HL-60 (cell line): Measurements from ENCODE around the gene VAMP2.

Experiments used
- DNase-seq, 2 experiments: peaks; one replicate each; pipeline ENCODE4 v3.0.0-alpha.2; 2010 to 2020; ENCODE audit warnings: low read depth in 1 of 2, low spot score in 1 of 2
- H3K27ac ChIP-seq: fragments of 250-450 bp; sonication (Bioruptor Pico); replicated peaks from 2 replicates; pipeline ENCODE4 v1.5.1; 2020; ENCODE audit warnings: mild to moderate bottlenecking, moderate library complexity
- H3K27me3 ChIP-seq: fragments of 250-450 bp; sonication (Bioruptor Pico); 2 replicates; pipeline ENCODE4 v1.5.1; 2021; ENCODE audit warnings: mild to moderate bottlenecking, moderate library complexity; ENCODE audit not compliant: insufficient read depth, poor library complexity, severe bottlenecking
- H3K4me3 ChIP-seq: replicated peaks from 2 replicates; pipeline ENCODE4 v1.5.1; 2011; ENCODE audit warnings: mild to moderate bottlenecking, control low read depth, low read length; ENCODE audit not compliant: insufficient read depth
- GABPA ChIP-seq: IDR thresholded peaks from 2 replicates; pipeline ENCODE4 v1.6.1; 2012; ENCODE audit warnings: low read depth
- POLR2AphosphoS5 ChIP-seq: IDR thresholded peaks from 2 replicates; pipeline ENCODE4 v1.6.1; 2012; ENCODE audit warnings: low read depth
- SPI1 ChIP-seq: IDR thresholded peaks from 2 replicates; pipeline ENCODE4 v1.6.1; 2012; ENCODE audit warnings: low read depth, mild to moderate bottlenecking, borderline replicate concordance
- TF ChIP-seq, protein P1 (sequence below): IDR thresholded peaks from one replicate; pipeline ENCODE4 v1.5.1; 2011; ENCODE audit warnings: low read length, control low read depth, inconsistent platforms; ENCODE audit not compliant: insufficient read depth
- TF ChIP-seq, protein P2 (sequence below): IDR thresholded peaks from 2 replicates; pipeline ENCODE4 v1.6.1; 2012; ENCODE audit warnings: low read depth; ENCODE audit not compliant: insufficient replicate concordance

Gene VAMP2

DNA sequence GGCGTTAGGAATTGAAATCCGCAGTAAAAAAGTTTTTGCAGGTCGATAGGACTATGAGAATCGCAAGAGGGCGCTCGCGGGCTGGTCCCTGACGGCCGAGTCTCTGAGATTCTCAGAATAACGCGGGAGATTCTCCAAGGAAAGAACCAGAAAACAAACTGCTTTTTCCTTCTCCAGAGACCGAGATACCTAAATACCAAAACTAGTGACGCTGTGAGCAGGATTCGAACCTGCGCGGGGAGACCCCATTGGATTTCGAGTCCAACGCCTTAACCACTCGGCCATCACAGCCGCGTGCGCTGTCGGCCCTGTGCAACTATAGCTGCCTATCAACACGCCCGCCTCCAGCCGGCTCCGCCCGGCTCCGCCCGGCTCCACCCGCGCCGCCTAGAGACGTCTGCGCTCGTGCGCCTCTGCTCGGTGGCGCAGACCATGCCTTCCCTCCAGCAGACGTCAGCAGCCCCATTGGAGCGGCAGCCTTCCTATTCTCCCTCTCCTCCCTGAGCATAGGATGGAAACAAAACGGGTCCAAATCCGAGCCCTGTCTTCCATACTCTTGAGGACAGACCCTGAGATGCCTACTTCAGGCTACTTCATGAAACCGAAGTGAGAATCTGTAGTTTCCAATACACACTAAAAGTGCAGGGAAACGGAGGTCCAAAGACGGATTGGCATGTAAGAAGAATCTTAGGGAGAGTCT is 23.9 kb downstream of the VAMP2 start:
- Histone ChIP-seq H3K27ac (peak overlapping the region; percentile 69), H3K27me3 (no peaks in the 10 kb centered on the region), H3K4me3 (peak overlapping the region; percentile 42)
- peak; percentile 57 to 85 for DNase-seq
- no peak for TF ChIP-seq POLR2AphosphoS5
- TF ChIP-seq, protein P1, sequence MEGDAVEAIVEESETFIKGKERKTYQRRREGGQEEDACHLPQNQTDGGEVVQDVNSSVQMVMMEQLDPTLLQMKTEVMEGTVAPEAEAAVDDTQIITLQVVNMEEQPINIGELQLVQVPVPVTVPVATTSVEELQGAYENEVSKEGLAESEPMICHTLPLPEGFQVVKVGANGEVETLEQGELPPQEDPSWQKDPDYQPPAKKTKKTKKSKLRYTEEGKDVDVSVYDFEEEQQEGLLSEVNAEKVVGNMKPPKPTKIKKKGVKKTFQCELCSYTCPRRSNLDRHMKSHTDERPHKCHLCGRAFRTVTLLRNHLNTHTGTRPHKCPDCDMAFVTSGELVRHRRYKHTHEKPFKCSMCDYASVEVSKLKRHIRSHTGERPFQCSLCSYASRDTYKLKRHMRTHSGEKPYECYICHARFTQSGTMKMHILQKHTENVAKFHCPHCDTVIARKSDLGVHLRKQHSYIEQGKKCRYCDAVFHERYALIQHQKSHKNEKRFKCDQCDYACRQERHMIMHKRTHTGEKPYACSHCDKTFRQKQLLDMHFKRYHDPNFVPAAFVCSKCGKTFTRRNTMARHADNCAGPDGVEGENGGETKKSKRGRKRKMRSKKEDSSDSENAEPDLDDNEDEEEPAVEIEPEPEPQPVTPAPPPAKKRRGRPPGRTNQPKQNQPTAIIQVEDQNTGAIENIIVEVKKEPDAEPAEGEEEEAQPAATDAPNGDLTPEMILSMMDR = peak; percentile 40

DNA sequence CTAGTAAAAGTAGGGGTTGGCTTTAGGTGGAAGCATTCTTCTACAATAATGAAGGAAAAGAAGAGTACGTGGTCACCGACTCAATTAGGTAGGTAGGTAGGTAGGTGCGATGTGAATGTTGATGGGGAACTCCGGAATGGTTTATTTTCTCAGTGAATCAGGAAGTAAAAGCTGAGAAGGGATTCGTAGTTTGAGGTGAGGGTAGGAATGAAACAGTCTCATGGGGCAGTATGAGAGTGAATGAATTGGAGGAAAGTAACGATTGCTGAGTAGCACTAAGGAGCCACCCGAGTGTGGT is 24.4 kb downstream of the VAMP2 start:
- Histone ChIP-seq H3K4me3 (peak overlapping the region; percentile 40), H3K27ac (no peak overlapping the region; the same call in 1 of the 2 replicates), H3K27me3 (no peaks in the 10 kb centered on the region)
- no peak for DNase-seq
- TF ChIP-seq SPI1 (no peak), POLR2AphosphoS5 (no peak), GABPA (no peak)
- TF ChIP-seq, protein P2, sequence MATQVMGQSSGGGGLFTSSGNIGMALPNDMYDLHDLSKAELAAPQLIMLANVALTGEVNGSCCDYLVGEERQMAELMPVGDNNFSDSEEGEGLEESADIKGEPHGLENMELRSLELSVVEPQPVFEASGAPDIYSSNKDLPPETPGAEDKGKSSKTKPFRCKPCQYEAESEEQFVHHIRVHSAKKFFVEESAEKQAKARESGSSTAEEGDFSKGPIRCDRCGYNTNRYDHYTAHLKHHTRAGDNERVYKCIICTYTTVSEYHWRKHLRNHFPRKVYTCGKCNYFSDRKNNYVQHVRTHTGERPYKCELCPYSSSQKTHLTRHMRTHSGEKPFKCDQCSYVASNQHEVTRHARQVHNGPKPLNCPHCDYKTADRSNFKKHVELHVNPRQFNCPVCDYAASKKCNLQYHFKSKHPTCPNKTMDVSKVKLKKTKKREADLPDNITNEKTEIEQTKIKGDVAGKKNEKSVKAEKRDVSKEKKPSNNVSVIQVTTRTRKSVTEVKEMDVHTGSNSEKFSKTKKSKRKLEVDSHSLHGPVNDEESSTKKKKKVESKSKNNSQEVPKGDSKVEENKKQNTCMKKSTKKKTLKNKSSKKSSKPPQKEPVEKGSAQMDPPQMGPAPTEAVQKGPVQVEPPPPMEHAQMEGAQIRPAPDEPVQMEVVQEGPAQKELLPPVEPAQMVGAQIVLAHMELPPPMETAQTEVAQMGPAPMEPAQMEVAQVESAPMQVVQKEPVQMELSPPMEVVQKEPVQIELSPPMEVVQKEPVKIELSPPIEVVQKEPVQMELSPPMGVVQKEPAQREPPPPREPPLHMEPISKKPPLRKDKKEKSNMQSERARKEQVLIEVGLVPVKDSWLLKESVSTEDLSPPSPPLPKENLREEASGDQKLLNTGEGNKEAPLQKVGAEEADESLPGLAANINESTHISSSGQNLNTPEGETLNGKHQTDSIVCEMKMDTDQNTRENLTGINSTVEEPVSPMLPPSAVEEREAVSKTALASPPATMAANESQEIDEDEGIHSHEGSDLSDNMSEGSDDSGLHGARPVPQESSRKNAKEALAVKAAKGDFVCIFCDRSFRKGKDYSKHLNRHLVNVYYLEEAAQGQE = no peak
- TF ChIP-seq, protein P1 = no peak

DNA sequence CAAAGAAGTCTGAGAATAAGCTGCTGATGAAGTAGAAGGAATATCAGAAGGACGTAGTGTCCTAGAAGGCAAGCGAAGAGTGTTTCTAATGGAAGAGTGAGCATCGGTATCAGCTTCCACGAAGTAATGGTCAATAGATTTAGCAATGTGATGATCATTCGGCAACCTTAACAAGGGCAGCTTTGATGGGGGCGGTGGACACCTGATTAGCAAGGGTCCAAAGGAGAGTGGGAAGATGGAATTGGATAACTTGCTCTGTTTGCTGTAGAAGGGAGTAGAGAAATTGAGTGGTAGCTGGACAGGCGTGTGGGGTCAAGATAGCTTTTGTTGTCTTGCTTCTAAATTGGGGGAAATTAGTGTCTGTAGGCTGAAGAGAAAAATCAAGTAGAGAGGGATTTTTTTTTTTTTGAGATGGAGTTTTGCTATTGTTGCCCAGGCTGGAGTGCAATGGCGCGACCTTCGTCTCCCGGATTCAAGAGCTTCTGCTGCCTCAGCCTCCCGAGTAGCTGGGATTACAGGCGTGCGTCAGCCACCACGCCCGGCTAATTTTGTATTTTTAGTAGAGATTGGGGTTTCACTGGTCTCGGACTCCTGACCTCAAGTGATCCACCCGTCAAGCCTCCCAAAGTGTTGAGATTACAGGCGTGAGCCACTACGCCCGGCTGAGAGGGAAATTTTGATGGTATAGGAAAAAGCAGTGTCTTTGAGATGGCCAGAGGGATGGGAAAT is 24.9 kb downstream of the VAMP2 start:
- H3K27me3 ChIP-seq = no peaks in the 10 kb centered on the region
- H3K4me3 ChIP-seq = peak overlapping the region; percentile 40
- H3K27ac ChIP-seq = no peak overlapping the region
- no peak for DNase-seq
- TF ChIP-seq POLR2AphosphoS5 = no peak
- TF ChIP-seq, protein P1 = no peak
- TF ChIP-seq, protein P2 = no peak
- no peak for TF ChIP-seq GABPA
- no peak for TF ChIP-seq SPI1
